HL-60 (cell line): ENCODE results near the gene THYN1.

Experiments
- DNase-seq, 2 experiments: peaks; one replicate each; pipeline ENCODE4 v3.0.0-alpha.2; 2010 to 2020; ENCODE audit warnings: low read depth in 1 of 2, low spot score in 1 of 2
- H3K27ac ChIP-seq: fragments of 250-450 bp; sonication (Bioruptor Pico); replicated peaks from 2 replicates; pipeline ENCODE4 v1.5.1; 2020; ENCODE audit warnings: mild to moderate bottlenecking, moderate library complexity
- H3K27me3 ChIP-seq: fragments of 250-450 bp; sonication (Bioruptor Pico); 2 replicates; pipeline ENCODE4 v1.5.1; 2021; ENCODE audit warnings: mild to moderate bottlenecking, moderate library complexity; ENCODE audit not compliant: insufficient read depth, poor library complexity, severe bottlenecking
- H3K4me3 ChIP-seq: replicated peaks from 2 replicates; pipeline ENCODE4 v1.5.1; 2011; ENCODE audit warnings: mild to moderate bottlenecking, control low read depth, low read length; ENCODE audit not compliant: insufficient read depth
- CTCF ChIP-seq: IDR thresholded peaks from one replicate; pipeline ENCODE4 v1.5.1; 2011; ENCODE audit warnings: low read length, control low read depth, inconsistent platforms; ENCODE audit not compliant: insufficient read depth
- GABPA ChIP-seq: IDR thresholded peaks from 2 replicates; pipeline ENCODE4 v1.6.1; 2012; ENCODE audit warnings: low read depth
- POLR2AphosphoS5 ChIP-seq: IDR thresholded peaks from 2 replicates; pipeline ENCODE4 v1.6.1; 2012; ENCODE audit warnings: low read depth
- REST ChIP-seq: IDR thresholded peaks from 2 replicates; pipeline ENCODE4 v1.6.1; 2012; ENCODE audit warnings: low read depth; ENCODE audit not compliant: insufficient replicate concordance
- SPI1 ChIP-seq: IDR thresholded peaks from 2 replicates; pipeline ENCODE4 v1.6.1; 2012; ENCODE audit warnings: low read depth, mild to moderate bottlenecking, borderline replicate concordance

Gene THYN1

GRCh38 chr11:134228625-134229024 lies 24.5 kb downstream of the THYN1 start:
- Histone ChIP-seq H3K27me3 (no peaks in the 10 kb centered on the region), H3K4me3 (no peak overlapping the region), H3K27ac (no peak overlapping the region)
- DNase-seq, result peak in 1 of 2 experiments; percentile 39
- TF ChIP-seq POLR2AphosphoS5, result no peak
- no peak for TF ChIP-seq GABPA
- TF ChIP-seq SPI1, result no peak
- TF ChIP-seq CTCF, result no peak
- TF ChIP-seq REST, result no peak

- no peaks in the 10 kb centered on the region for H3K27me3 ChIP-seq
- TF ChIP-seq SPI1 (no peak), CTCF (no peak), REST (no peak), POLR2AphosphoS5 (no peak), GABPA (no peak)
- DNase-seq, result no peak
- no peak overlapping the region for H3K27ac ChIP-seq
- H3K4me3 ChIP-seq, result no peak overlapping the region
Observed at GRCh38 chr11:134226806-134227325, 26.3 kb downstream of the THYN1 start.

DNA sequence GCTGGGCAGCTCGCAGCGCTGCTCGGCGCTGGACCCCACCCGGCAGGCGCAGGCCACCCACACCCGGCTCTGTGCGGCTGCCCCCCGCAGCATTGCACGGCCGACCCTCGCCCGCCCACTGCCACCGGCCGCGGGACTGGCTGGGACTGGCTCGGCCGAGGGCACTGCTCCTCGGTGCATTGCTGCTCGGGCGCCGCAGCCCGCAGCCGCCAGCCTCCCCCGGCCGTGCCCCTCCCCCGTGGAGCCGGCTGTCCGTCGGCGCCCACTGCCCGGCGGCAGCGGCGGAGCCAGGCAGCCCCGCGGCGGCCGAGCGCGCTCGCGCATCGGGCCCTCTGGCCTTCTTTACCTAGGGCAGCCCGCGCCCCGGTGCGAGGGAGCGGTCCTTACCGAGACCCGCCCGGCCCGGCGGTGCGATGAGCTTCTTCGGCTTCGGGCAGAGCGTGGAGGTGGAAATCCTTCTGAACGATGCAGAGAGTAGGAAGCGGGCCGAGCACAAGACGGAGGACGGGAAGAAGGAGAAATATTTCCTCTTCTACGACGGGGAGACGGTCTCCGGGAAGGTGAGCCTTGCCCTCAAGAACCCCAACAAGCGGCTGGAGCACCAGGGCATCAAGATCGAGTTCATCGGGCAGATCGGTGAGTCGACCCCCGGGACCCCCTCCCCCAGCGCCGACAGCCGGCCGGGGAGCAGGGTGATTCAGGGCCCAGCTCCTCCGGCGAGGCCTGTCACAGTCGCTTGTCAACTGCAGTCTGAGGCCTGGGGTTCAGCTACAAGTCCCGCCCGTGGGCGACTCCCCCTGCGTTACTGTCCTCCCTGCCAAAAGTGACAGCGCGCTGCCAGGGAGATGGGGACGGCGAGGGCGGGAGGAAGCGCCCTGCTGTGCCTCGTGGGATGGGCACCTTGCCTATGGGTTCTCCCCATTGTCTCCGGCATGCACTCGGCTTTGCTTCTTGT lies 28.2 kb downstream of the THYN1 start:
- peak in 1 of 2 experiments; percentile 65 for DNase-seq
- Histone ChIP-seq H3K27me3 (no peaks in the 10 kb centered on the region), H3K4me3 (peak overlapping the region; percentile 90), H3K27ac (peak overlapping the region; percentile 79)
- TF ChIP-seq REST, result no peak
- peak; percentile 17; the same call in 1 of the 2 replicates for TF ChIP-seq SPI1
- no peak for TF ChIP-seq GABPA
- no peak for TF ChIP-seq CTCF
- 0 out of 2 replicates have a peak, but pooled peaks have one; percentile 29 for TF ChIP-seq POLR2AphosphoS5
